Measurements from ENCODE around the gene RAF1. TPM values are rescaled to one million over a fixed set of nuclear protein-coding genes. Genes with fewer than 3 reads are reported as not detected.

RAF1 gene
- total RNA-seq, 1 experiment from 2014 or later, result 68.8 TPM

DNA sequence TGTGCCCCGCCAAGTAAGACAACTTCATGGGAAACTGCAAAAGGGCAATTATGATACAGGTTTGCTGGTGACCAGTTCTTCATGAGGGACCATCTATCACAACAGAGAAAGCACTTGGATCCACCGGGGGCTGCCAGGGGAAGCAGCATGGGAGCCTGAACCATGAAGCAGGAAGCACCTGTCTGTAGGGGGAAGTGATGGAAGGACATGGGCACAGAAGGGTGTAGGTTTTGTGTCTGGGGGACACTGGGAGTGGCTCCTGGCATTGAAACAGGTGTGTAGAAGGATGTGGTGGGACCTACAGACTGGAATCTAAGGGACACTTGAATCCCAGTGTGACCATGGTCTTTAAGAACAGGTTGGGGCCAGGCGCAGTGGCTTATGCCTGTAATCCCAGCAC, 84.5 kb downstream of the RAF1 start:
- no peaks in the 10 kb centered on the region for H3K4me1 ChIP-seq (ENCODE audit: control insufficient read depth, insufficient read depth, low read length)
- no peaks in the 10 kb centered on the region for H3K9me3 ChIP-seq (ENCODE audit: control insufficient read depth, insufficient read depth, low read depth, low read length)
- CTCF ChIA-PET, result no interaction called here
- in situ Hi-C loops (cut with HindIII; ENCODE audit: low pct_unique_long_range_greater_than_20kb, low sequenced_read_pairs), result no loop called here
- H3K27ac ChIP-seq (ENCODE audit: low read length), result no peak overlapping the region
- BruUV-seq (replicated peaks), result no TSS peak
- TF ChIP-seq, protein P1, sequence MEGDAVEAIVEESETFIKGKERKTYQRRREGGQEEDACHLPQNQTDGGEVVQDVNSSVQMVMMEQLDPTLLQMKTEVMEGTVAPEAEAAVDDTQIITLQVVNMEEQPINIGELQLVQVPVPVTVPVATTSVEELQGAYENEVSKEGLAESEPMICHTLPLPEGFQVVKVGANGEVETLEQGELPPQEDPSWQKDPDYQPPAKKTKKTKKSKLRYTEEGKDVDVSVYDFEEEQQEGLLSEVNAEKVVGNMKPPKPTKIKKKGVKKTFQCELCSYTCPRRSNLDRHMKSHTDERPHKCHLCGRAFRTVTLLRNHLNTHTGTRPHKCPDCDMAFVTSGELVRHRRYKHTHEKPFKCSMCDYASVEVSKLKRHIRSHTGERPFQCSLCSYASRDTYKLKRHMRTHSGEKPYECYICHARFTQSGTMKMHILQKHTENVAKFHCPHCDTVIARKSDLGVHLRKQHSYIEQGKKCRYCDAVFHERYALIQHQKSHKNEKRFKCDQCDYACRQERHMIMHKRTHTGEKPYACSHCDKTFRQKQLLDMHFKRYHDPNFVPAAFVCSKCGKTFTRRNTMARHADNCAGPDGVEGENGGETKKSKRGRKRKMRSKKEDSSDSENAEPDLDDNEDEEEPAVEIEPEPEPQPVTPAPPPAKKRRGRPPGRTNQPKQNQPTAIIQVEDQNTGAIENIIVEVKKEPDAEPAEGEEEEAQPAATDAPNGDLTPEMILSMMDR (IDR thresholded peaks at IDR 0.05), result no peak
- DNase-seq (ENCODE audit: low read depth, low spot score) (no peak), ATAC-seq (no peak)
- H3K36me3 ChIP-seq (ENCODE audit: control insufficient read depth, insufficient read depth, low read length), result peaks cover 5% of the 10 kb centered on the region
- intact Hi-C loops (cut with micrococcal nuclease; ENCODE audit: unreplicated experiment), result no loop called here
- no peak overlapping the region for H3K4me3 ChIP-seq (ENCODE audit: low read depth in 2 of 2, low read length in 2 of 2)
- POLR2A ChIA-PET, result no interaction called here
- H3K27me3 ChIP-seq (ENCODE audit: control insufficient read depth, insufficient read depth, low read length), result no peaks in the 10 kb centered on the region

DNA sequence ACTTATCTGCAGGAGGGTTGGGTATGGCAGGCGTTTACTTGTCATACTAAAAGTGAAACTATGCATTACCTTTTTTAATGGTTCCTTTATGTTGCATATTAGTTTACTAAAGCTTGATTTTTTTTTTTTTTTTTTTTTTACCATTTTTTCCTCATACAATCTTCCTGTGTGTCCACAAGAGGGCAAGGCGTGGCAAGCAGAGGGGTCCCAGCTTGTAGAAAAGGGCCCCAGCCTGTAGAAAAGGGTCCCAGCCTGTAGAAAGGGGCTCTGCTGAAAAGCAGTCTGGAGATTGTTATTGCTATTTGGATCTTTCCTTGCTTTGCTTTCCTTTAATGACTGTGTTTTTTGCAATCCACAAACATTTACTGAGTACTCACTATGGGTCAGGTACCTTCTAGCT, 85.2 kb downstream of the RAF1 start:
- Histone ChIP-seq H3K4me3 (ENCODE audit: low read depth in 2 of 2, low read length in 2 of 2) (no peak overlapping the region), H3K9me3 (ENCODE audit: control insufficient read depth, insufficient read depth, low read depth, low read length) (no peaks in the 10 kb centered on the region), H3K27me3 (ENCODE audit: control insufficient read depth, insufficient read depth, low read length) (no peaks in the 10 kb centered on the region), H3K36me3 (ENCODE audit: control insufficient read depth, insufficient read depth, low read length) (peaks cover 3% of the 10 kb centered on the region), H3K27ac (ENCODE audit: low read length) (no peak overlapping the region), H3K4me1 (ENCODE audit: control insufficient read depth, insufficient read depth, low read length) (no peaks in the 10 kb centered on the region)
- DNase-seq (ENCODE audit: low read depth, low spot score) (no peak), ATAC-seq (no peak)
- in situ Hi-C loops (cut with HindIII; ENCODE audit: low pct_unique_long_range_greater_than_20kb, low sequenced_read_pairs) (no loop called here), intact Hi-C loops (cut with micrococcal nuclease; ENCODE audit: unreplicated experiment) (no loop called here)
- no TSS peak for BruUV-seq (replicated peaks)
- ChIA-PET CTCF (interaction anchor here (0.6 kb wide), 3 partner anchors 19 to 1584 kb away, joined by 3 to 5 read pairs (median 3); no protein-coding TSS in a partner anchor), POLR2A (no interaction called here)
- TF ChIP-seq TCF7L2 (IDR thresholded peaks at IDR 0.05; ENCODE audit: low read depth, low read length) (no peak), SIN3A (IDR thresholded peaks at IDR 0.05; ENCODE audit: borderline replicate concordance, insufficient read depth, low read depth, low read length) (no peak), POLR2AphosphoS5 (IDR thresholded peaks at IDR 0.05; ENCODE audit: low read depth, low read length) (no peak)
- TF ChIP-seq, protein P1 (IDR thresholded peaks at IDR 0.05), result no peak; the same call in 1 of the 2 replicates
- TF ChIP-seq, protein P2, sequence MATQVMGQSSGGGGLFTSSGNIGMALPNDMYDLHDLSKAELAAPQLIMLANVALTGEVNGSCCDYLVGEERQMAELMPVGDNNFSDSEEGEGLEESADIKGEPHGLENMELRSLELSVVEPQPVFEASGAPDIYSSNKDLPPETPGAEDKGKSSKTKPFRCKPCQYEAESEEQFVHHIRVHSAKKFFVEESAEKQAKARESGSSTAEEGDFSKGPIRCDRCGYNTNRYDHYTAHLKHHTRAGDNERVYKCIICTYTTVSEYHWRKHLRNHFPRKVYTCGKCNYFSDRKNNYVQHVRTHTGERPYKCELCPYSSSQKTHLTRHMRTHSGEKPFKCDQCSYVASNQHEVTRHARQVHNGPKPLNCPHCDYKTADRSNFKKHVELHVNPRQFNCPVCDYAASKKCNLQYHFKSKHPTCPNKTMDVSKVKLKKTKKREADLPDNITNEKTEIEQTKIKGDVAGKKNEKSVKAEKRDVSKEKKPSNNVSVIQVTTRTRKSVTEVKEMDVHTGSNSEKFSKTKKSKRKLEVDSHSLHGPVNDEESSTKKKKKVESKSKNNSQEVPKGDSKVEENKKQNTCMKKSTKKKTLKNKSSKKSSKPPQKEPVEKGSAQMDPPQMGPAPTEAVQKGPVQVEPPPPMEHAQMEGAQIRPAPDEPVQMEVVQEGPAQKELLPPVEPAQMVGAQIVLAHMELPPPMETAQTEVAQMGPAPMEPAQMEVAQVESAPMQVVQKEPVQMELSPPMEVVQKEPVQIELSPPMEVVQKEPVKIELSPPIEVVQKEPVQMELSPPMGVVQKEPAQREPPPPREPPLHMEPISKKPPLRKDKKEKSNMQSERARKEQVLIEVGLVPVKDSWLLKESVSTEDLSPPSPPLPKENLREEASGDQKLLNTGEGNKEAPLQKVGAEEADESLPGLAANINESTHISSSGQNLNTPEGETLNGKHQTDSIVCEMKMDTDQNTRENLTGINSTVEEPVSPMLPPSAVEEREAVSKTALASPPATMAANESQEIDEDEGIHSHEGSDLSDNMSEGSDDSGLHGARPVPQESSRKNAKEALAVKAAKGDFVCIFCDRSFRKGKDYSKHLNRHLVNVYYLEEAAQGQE (IDR thresholded peaks at IDR 0.05; ENCODE audit: insufficient read depth in 1 of 2, low read depth in 2 of 2, low read length in 1 of 2), result no peak
